GM19372 (cell line): Measurements from ENCODE around the gene MCRIP2.
A peak's percentile ranks its signal among the peaks of the same experiment; 100 is the strongest.

ENCODE experiments used
- ATAC-seq: cut with Tn5 transposase; IDR thresholded peaks from one replicate; pipeline ENCODE4 v1.9.1; 2021; ENCODE audit warnings: mild to moderate bottlenecking, low read depth, moderate library complexity; ENCODE audit not compliant: unreplicated experiment

Gene MCRIP2

GRCh38 chr16:631808-632358, 9.7 kb upstream of the MCRIP2 start:
- ATAC-seq: no peak

DNA sequence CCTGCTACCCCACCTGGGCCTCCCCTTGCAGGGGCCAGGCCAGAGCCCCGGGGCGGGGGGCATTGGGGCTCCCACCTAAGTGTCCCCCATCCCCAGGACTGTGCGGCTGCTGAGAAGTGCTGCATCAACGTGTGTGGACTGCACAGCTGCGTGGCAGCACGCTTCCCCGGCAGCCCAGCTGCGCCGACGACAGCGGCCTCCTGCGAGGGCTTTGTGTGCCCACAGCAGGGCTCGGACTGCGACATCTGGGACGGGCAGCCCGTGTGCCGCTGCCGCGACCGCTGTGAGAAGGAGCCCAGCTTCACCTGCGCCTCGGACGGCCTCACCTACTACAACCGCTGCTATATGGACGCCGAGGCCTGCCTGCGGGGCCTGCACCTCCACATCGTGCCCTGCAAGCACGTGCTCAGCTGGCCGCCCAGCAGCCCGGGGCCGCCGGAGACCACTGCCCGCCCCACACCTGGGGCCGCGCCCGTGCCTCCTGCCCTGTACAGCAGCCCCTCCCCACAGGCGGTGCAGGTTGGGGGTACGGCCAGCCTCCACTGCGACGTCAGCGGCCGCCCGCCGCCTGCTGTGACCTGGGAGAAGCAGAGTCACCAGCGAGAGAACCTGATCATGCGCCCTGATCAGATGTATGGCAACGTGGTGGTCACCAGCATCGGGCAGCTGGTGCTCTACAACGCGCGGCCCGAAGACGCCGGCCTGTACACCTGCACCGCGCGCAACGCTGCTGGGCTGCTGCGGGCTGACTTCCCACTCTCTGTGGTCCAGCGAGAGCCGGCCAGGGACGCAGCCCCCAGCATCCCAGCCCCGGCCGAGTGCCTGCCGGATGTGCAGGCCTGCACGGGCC, 8.9 kb upstream of the MCRIP2 start:
- ATAC-seq: no peak

- no peak for ATAC-seq
These were observed 8.1 kb upstream of the MCRIP2 start for GRCh38 chr16:633336-634050.

DNA sequence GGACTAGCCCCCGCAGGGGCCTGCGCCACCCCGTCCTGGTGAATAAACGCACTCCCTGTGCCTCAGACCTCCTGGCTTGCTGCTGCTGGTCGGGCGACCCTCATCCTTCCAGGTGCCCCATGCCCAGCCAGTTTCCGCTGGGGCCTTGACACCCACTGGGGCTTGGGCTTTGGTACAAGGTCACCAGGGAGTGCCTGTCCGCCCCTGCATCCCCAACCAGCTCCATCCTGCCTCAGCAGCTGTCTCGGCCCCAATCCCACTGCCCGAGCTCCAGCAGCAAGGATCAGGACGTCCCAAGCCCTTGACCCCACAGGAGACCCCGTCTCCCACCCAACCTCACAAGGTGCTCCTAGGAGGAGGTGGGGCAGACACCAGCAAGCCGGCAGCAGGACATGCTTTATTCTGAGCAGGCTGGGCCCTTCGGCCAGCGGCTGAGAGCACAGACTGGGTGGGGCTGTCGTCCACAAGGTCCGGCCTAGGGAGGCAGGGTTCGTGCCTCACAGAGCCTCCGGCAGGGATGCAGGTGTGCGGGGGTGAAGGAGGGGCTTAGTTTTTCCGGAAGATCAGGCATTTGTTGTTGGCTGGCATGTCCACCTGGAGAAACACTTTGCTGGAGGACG, 7.5 kb upstream of the MCRIP2 start:
- no peak for ATAC-seq

GRCh38 chr16:634996-635395, 6.6 kb upstream of the MCRIP2 start:
- no peak for ATAC-seq

GRCh38 chr16:635573-636205, 5.9 kb upstream of the MCRIP2 start:
- ATAC-seq: peak; percentile 7

GRCh38 chr16:636206-637080, 5.2 kb upstream of the MCRIP2 start, which contains the start of gene METTL26:
METTL26 (minus strand) TSS chr16:636305; CDS start chr16:636290, 15 bp downstream.
- peak; percentile 76 for ATAC-seq

DNA sequence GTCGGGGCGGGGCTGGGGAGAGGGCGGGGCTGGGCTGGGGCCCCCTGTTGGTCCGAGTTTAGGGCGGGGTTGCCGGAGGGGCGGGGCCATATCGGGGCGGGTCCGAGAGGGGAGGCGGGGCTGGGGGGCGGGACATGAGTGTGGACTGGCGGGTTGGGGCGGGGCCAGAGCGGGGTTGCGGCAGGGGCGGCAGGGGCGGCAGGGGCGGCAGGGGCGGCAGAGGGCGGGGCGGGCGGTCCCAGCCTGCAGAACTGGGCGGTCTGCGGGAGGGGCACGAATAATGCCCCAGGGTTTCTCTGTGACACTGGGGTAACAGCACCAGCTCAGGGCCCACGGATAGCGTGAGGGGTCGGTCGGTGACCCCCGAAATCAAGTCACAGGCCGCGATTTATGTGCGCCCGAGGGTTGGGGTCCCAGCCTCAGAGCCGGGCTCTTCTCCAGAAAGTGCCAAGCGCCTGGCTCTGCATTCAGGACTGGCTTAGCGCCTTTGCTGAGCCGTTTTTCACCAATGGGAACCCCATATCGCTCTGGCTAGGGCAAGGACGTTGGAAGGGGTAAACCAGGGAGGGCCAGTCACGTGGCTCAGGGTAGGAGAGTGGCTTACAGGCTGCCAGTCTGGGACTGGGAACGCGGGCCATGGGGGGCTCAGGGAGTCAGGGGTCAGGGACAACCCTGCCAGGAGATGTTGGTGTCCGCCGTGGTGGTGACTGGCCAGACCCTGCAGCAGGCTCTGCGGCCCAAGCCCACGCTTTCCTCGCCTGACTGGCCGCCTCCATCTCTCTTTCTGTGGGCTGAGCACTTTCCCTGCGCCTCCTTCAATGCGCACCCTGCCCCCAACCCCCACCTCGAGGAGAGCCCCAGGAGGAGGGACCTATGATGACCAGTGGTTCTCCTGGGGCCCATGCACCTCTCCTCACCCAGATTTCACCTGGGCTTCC, 4.3 kb upstream of the MCRIP2 start:
- no peak for ATAC-seq

DNA sequence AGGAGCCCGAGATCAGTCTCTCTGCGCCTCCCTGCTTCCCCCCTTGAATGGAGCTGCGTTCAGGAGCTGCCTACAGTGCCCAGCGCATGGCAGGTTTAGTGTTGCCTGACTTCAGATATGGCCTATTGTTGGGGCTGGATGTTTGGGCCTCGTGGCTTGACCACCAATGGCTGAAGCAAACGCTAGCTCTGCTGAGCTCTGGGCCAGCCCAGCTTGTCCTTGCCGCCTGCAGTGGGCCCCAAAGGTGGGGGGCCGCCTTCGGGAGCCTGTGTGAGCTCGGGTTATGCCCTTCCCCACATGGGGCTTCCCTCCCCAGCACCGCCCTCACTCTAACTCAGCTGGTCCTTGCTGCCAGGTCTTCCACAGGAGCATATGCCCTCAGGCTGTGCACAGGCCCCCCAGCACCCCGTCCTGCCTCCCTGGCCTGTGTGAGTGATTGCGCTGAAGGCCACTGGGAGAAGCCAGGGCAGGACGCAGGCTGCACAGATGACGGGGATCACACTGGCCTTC, 3.5 kb upstream of the MCRIP2 start:
- ATAC-seq: no peak

DNA sequence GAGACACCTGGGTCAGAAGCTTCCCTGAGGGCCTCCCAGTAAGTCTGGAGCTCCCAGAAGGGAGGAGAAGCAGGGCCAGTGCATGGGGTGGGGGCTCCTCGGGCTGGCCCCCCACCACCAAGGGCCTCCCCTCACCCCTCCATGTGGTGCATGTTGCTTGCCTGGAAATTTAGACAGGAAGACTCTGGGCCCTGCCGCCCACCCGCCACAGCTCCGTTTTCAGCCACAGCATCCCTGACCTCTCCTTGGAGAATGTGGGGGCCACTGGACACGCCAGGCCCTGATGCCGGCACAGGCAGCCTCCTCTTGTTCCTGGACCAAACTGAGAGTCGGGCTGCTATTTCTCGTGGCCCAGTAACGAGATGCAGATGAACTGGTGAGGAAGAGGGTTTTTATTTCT, 2.8 kb upstream of the MCRIP2 start:
- ATAC-seq: no peak

GRCh38 chr16:640614-641013, 1.0 kb upstream of the MCRIP2 start:
- no peak for ATAC-seq

DNA sequence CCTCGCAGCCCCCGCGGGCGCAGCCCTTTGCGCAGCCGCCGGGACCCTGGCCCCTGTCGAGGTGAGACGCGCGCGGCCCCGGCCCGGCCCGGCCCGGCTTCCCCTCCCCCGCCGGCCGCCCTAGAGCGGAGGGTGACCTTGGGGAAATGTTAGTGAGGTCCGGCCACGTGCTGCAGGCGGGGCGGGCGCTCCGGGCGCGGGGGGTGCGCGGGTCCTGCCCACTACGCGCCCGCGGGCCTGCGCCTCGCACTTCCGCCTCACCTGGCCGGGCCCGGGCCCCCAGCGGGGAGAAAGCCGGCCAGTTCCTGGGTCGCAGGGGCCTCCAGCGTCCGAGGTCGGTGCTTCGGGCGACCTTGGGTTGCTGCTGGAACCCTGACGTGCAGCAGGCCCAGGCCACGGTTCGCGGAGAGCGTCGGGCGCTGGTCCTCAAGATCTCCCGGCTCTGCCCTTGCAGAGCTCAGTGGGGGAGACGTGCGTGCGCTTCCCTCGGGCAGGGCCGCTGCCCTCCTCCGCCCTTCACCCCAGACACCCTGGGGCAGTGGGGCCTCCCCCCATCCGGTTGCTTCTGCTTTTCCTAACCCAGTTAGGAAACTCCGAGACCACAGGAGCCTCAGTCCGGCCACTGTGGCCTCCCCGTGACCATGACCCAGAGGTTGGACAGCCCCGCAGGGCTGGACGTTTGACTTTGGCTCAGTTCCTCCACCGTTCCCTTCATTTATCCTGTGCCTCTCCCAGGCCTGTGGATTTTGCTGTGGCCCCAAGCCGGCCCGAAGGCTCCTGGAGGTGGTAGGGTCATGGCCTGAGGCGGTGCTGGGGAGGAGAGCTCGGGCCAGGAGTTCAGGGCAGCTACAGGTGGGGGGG, 791 bp downstream of the MCRIP2 start:
- peak; percentile 49 for ATAC-seq

DNA sequence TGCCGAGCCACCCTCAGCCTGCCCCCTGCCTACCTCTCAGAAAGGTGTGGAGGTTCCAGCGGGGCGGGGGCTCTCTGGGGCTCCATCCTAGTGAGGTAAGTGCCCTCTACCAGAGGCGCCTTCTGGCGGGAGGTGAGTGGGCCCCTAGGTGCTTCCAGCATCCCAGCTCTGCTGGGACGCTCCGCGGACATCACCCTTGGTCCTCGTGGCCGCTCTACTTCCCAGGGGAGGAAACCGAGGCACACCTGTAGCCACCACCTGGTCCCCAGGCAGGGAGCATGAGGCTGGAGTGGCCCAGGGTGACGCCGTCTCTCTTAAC, 1.4 kb downstream of the MCRIP2 start:
- ATAC-seq: no peak

- no peak for ATAC-seq
These were observed 2.9 kb downstream of the MCRIP2 start for GRCh38 chr16:644556-644955.

DNA sequence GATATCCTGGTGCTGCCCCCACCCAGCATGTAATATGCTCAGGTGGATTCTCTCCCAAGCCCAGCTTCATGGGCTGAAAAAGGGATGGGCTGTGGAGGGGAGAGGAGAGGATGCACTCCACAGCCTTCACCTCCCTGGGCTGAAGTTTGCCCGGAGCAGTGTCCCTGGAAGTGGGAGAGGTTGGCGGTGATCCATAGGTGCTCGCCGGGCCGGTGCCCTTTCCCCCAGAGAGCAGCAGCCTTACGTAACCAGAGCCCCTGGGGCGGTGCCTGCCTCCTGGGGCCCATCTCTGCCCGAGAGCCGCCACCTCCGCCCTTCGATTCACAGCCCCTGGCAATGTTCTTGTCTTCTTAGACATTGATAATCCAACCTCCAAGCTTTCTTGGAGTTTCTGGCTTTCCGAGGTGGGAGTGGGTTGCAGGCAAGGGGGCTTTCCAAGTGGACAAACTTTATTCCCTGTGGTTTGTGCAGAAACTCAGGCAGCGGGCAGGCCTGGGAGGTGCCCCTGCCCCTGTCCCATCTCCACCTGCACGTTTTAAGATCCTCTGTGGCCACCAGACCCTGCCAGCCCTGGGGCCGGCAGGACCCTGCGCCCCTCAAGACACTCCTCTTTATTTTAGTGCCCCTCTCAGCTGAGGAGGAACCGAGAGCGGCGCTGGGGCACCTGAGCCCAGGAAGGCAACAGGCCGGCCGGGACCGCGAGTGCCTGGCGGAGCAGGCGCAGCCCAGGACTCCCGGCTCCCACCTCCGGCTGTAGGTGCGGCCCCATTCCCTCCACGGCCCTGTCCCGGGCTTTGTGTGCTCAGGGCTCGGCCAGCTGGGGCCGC, 4.4 kb downstream of the MCRIP2 start:
- ATAC-seq: no peak

GRCh38 chr16:646679-647172, 5.1 kb downstream of the MCRIP2 start:
- no peak for ATAC-seq
